Gastrocnemius medialis (tissue), 4 donors: ENCODE measurements around the gene DLEC1.
"Not testable (repeated sequence)": the region's sequence is repeated elsewhere in the genome, so short reads cannot be mapped to it uniquely, and the experiment has no call there.

ENCODE experiments used
- POLR2A ChIP-seq, 2 donors: fragments of 450-650 bp; IDR thresholded peaks; one replicate each; pipeline ENCODE4 v1.6.1; 2017; ENCODE audit warnings: antibody characterized with exemption in 2 of 2, mild to moderate bottlenecking in 2 of 2, moderate library complexity in 2 of 2
- TF ChIP-seq, protein P1 (sequence below), 5 experiments: fragments of 450-650 bp in 3 of 5; fragments of 200-600 bp in 2 of 5; sonication (generic) in 2 of 5; IDR thresholded peaks in 4 of 5; conservative IDR thresholded peaks in 1 of 5; 1 replicate in 4 of 5; 2 replicates in 1 of 5; pipeline ENCODE4 v1.5.1; 2016 to 2019; ENCODE audit warnings: antibody characterized with exemption in 5 of 5, mild to moderate bottlenecking in 3 of 5, moderate library complexity in 3 of 5

DNA sequence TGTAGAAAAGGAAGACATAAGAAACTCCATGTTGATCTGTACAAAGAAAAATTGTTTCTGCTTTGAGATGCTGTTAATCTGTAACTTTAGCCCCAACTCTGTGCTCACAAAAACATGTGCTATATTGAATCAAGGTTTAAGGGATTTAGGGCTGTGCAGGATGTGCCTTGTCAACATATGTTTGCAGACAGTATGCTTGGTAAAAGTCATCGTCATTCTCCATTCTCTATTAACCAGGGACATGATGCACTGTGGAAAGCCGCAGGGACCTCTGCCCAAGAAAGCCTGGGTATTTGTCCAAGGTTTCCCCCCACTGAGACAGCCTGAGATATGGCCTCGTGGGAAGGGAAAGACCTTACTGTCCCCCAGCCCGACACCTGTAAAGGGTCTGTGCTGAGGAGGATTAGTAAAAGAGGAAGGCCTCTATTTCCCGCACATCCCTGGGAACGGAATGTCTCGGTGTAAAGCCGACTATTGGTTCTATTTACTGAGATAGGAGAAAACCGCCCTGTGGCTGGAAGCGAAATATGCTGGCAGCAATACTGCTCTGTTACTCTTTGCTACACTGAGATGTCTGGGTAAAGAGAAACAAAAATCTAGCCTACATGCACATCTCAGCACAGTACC is 95.6 kb downstream of the DLEC1 start:
- TF ChIP-seq, protein P1, sequence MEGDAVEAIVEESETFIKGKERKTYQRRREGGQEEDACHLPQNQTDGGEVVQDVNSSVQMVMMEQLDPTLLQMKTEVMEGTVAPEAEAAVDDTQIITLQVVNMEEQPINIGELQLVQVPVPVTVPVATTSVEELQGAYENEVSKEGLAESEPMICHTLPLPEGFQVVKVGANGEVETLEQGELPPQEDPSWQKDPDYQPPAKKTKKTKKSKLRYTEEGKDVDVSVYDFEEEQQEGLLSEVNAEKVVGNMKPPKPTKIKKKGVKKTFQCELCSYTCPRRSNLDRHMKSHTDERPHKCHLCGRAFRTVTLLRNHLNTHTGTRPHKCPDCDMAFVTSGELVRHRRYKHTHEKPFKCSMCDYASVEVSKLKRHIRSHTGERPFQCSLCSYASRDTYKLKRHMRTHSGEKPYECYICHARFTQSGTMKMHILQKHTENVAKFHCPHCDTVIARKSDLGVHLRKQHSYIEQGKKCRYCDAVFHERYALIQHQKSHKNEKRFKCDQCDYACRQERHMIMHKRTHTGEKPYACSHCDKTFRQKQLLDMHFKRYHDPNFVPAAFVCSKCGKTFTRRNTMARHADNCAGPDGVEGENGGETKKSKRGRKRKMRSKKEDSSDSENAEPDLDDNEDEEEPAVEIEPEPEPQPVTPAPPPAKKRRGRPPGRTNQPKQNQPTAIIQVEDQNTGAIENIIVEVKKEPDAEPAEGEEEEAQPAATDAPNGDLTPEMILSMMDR (IDR thresholded peaks at IDR 0.05 in 4 of 5, conservative IDR thresholded peaks at IDR 0.05 in 1 of 5), result not testable (repeated sequence)
- TF ChIP-seq POLR2A (IDR thresholded peaks at IDR 0.05), result not testable (repeated sequence)
